Fibroblast of upper back skin (primary cell): ENCODE results near the gene SOX4.

ENCODE experiments used
- DNase-seq: peaks from one replicate; pipeline ENCODE4 v3.0.0-alpha.2; 2013

SOX4 gene

DNA sequence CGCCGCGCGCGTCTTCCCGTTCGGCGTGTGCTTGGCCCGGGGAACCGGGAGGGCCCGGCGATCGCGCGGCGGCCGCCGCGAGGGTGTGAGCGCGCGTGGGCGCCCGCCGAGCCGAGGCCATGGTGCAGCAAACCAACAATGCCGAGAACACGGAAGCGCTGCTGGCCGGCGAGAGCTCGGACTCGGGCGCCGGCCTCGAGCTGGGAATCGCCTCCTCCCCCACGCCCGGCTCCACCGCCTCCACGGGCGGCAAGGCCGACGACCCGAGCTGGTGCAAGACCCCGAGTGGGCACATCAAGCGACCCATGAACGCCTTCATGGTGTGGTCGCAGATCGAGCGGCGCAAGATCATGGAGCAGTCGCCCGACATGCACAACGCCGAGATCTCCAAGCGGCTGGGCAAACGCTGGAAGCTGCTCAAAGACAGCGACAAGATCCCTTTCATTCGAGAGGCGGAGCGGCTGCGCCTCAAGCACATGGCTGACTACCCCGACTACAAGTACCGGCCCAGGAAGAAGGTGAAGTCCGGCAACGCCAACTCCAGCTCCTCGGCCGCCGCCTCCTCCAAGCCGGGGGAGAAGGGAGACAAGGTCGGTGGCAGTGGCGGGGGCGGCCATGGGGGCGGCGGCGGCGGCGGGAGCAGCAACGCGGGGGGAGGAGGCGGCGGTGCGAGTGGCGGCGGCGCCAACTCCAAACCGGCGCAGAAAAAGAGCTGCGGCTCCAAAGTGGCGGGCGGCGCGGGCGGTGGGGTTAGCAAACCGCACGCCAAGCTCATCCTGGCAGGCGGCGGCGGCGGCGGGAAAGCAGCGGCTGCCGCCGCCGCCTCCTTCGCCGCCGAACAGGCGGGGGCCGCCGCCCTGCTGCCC, 1.1 kb downstream of the SOX4 start:
- DNase-seq: peak; percentile 54

DNA sequence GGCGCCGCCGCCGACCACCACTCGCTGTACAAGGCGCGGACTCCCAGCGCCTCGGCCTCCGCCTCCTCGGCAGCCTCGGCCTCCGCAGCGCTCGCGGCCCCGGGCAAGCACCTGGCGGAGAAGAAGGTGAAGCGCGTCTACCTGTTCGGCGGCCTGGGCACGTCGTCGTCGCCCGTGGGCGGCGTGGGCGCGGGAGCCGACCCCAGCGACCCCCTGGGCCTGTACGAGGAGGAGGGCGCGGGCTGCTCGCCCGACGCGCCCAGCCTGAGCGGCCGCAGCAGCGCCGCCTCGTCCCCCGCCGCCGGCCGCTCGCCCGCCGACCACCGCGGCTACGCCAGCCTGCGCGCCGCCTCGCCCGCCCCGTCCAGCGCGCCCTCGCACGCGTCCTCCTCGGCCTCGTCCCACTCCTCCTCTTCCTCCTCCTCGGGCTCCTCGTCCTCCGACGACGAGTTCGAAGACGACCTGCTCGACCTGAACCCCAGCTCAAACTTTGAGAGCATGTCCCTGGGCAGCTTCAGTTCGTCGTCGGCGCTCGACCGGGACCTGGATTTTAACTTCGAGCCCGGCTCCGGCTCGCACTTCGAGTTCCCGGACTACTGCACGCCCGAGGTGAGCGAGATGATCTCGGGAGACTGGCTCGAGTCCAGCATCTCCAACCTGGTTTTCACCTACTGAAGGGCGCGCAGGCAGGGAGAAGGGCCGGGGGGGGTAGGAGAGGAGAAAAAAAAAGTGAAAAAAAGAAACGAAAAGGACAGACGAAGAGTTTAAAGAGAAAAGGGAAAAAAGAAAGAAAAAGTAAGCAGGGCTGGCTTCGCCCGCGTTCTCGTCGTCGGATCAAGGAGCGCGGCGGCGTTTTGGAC, 2.0 kb downstream of the SOX4 start:
- DNase-seq: no peak

DNA sequence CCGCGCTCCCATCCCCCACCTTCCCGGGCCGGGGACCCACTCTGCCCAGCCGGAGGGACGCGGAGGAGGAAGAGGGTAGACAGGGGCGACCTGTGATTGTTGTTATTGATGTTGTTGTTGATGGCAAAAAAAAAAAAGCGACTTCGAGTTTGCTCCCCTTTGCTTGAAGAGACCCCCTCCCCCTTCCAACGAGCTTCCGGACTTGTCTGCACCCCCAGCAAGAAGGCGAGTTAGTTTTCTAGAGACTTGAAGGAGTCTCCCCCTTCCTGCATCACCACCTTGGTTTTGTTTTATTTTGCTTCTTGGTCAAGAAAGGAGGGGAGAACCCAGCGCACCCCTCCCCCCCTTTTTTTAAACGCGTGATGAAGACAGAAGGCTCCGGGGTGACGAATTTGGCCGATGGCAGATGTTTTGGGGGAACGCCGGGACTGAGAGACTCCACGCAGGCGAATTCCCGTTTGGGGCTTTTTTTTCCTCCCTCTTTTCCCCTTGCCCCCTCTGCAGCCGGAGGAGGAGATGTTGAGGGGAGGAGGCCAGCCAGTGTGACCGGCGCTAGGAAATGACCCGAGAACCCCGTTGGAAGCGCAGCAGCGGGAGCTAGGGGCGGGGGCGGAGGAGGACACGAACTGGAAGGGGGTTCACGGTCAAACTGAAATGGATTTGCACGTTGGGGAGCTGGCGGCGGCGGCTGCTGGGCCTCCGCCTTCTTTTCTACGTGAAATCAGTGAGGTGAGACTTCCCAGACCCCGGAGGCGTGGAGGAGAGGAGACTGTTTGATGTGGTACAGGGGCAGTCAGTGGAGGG, 2.8 kb downstream of the SOX4 start:
- peak; percentile 50 for DNase-seq

DNA sequence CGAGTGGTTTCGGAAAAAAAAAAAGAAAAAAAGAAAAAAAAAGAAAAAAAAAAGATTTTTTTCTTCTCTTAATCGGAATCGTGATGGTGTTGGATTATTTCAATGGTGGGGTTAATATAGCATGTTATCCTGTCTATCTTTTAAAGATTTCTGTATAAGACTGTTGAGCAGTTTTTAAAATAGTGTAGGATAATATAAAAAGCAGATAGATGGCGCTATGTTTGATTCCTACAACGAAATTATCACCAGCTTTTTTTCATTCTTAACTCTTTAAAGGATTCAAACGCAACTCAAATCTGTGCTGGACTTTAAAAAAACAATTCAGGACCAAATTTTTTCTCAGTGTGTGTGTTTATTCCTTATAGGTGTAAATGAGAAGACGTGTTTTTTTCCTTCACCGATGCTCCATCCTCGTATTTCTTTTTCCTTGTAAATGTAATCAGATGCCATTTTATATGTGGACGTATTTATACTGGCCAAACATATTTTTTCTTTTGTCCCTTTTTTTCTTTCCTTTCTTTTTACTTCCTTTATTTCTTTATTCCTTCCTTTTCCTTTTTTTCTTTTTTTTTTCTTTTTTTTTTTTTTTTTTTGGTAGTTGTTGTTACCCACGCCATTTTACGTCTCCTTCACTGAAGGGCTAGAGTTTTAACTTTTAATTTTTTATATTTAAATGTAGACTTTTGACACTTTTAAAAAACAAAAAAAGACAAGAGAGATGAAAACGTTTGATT, 3.6 kb downstream of the SOX4 start:
- peak; percentile 57 for DNase-seq

DNA sequence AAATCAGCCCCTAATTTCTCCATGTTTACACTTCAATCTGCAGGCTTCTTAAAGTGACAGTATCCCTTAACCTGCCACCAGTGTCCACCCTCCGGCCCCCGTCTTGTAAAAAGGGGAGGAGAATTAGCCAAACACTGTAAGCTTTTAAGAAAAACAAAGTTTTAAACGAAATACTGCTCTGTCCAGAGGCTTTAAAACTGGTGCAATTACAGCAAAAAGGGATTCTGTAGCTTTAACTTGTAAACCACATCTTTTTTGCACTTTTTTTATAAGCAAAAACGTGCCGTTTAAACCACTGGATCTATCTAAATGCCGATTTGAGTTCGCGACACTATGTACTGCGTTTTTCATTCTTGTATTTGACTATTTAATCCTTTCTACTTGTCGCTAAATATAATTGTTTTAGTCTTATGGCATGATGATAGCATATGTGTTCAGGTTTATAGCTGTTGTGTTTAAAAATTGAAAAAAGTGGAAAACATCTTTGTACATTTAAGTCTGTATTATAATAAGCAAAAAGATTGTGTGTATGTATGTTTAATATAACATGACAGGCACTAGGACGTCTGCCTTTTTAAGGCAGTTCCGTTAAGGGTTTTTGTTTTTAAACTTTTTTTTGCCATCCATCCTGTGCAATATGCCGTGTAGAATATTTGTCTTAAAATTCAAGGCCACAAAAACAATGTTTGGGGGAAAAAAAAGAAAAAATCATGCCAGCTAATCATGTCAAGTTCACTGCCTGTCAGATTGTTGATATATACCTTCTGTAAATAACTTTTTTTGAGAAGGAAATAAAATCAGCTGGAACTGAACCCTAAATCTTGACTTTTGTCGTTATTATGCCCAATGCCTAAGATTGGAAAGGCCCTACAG, 4.5 kb downstream of the SOX4 start:
- no peak for DNase-seq

DNA sequence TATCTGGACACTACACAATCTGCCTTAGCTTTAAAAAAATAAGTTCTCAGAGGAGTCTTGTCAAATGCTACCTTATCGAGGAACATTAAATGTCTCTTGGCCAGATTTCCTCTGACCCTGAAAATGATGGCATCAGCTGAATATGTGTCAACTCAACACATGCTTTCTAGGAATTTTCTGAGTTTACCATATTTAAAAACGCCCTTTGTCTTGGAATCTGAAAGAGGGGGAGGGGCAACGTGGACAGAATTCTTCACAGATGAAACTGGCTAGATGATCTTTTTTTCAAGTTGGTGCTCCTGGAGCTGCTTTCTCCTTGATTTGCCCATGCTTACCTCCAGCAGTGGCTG, 5.1 kb downstream of the SOX4 start:
- DNase-seq: peak; percentile 53

DNA sequence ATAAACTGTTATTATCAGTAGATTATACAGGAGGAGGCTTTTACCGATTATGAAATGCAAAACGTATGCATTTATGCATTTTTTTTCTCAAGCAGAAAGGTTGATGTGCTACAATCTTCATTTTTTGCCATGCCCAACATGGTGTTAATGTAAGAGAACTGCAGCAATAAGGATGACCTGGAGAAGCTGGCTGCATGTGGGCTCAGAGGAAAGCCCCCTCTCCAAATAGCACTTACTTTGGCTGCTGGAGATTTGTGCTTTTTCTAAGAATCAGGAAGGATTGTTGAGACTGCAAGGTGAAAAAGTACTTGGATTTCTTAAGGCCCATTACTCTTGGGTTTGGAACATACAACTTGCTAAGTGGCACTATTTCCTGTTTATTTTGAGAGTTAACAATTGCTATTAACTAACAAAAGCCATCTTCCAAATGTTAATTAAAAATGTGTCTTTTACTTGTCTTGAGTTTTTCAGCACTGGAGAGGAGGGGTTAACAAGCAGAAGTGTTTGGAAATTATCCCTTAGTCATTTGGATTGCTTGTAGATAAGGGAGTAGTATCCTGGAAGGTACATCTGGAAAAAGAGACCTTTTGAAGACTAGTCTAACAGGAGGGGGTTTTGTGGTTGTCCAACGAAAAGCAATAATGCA, 5.6 kb downstream of the SOX4 start:
- DNase-seq: no peak

DNA sequence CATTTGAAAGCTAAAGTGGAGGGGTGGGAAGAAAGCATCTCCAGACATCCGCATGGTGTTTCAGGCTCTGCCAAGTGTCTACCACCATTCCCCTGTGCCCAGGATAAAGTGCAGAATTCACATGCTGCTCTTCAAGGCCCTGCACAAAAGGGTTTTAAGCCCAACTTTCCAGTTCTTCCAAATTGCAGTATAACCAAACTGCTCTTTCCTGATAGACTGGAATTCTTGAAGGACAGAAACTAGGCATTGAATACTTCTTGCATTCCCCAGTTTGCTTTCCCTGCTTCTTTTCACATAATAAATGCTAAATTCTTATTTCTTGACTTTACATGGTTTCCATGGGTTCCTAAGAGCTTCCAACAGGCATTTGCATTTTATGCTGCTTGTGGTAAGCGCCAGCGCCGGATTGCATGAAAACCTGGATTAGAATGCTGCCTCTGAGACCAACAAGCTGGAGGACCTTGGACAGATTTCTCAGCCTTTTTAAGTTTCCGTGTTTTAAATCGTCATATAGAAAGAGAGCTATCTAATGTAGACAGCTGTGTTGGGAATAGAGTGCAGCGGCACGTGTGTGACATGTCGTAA, 7.9 kb downstream of the SOX4 start:
- DNase-seq: no peak

DNA sequence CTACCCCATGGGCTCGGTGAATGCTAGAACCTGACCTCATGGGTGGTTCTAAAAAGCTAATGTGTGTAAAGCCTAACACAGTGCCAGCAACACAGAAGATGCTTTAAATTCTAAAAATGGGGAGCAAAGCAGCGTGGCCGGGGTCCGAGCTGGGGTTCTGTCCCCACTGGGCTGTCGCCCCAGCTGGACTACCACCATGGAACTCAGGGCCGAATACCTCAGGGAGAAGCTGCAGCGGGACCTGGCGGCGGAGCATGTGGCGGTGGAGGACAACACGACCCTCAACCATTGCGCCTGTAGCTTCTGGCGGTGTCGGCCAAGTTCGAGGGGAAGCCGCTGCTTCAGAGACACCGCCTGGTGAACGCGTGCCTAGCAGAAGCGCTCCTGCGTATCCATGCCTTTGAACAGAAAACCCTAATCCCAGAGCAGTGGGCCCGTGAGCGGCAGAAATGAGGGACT, 8.4 kb downstream of the SOX4 start:
- no peak for DNase-seq

DNA sequence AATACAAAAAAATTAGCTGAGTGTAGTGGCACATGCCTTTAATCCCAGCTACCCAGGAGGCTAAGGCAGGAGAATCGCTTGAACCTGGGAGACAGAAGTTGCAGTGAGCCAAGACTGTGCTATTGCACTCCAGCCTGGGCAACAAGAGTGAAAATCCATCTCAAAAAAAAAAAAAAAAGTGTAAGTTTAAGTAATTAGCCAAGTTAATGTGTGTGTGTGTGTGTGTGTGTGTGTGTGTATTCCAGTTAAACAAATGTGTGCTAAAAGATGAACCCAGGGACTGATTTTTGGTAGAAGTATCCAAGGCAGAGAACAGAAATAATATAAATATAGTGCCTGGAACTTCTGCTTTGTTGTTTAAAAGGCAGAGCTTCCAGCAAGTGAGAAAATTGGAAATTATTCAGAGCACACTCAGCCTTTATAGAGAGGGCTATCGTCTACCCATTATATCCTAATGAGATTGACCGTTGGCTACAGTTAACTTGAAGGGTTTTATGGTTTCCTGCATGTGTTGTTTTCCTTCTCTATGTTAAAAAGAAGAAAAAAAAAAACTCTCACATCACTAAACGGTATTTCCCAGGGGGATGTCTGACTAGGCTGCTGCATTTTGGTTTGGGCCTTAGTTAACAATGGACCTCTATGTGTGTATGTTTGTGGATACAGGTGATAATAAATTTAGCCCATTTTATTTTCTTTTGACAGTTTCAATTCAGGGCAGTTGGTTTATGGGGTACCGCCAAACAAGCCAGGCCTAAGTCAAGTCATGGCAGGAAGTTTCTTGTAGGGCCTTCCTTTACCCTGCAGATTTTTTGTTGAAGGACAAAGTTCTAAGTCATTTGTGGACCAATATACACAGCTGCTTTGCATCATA, 9.8 kb downstream of the SOX4 start:
- DNase-seq: no peak

DNA sequence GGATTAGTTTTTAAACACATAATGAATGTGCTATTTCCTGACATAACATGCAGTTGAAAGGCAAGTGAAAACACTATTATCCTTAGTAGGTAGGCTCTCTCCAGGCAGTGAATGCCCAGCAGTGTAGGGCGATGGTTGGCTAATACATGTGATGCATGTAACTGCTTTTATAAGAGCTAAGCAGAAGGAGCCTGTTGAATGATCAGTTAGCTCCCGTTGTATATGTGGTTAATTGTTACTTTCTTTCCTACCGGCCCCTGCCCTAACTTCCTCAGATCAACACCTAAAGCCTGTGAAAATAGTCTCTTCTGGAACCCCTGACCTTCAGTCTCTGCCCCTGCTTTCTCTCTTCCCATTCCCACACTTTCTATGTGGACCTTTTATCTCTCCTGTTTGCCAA, 10.5 kb downstream of the SOX4 start:
- no peak for DNase-seq

DNA sequence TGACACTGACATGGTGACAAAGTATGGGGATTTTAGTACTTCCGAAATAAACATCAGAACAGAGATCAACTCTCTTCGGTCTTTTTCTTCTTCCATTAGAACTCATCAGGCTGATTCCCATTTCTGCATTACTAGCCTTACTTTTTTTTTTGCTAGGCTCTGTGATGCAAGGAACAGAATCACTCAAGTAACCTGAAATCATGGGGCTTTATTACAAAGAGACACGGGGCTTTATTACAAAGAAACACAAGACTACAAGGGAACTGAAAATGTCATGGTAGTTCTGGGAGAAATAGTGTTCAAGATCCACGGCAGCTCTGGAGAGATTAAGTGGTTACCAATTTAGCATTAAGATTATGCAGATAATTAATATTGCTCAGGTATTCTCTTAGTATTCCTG, 11.6 kb downstream of the SOX4 start:
- DNase-seq: no peak

DNA sequence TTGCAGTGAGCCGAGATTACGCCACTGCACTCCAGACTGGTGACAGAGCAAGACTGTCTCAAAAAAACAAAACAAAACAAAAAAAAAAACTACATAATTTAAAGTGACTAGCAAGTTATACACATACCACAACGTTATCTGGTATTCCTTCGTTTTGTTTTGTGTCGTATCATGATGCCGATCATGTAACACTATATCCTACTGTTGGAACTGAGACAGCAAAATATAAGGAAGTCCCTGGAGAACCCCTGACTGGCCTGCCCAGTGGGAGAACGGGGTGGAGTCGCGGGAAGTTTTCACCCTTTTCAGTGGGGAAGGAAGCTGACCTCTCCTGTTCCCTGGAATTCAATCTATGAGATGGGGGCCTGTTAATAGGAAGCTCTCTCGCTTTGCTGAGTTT, 15.1 kb downstream of the SOX4 start:
- DNase-seq: no peak

DNA sequence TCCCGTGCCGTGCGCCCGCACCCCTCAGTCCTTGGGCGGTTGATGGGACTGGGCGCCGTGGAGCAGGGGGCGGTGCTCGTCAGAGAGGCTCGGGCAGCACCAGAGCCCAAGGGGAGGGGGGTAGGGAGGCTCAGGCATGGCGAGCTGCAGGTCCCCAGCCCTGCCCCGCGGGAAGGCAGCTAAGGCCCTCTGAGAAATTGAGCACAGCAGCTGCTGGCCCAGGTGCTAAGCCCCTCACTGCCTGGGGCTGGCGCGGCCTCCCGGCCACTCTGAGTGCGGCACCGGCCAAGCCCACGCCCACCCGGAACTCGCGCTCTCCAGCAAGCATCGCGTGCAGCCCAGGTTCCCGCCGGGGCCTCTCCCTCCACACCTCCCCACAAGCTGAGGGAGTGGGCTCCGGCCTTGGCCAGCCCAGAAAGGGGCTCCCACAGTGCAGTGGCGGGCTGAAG, 16.4 kb downstream of the SOX4 start:
- DNase-seq: no peak

DNA sequence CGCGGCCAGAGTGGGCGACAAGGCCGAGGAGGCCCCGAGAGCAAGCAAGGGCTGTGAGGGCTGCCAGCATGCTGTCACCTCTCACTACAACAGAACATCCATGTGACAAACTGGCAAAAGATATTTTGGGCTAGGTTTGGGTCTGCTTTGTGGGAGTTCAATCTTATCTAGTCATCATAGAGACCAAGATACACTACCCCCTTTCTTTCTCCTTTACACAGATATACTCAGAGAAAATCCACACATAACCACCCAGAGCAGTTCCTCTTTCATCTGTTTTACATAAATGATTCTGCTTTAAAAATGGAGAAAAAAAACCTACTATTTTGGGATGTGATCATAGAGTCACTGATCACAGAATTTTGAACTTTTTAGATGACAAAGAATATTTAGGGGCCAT, 16.8 kb downstream of the SOX4 start:
- no peak for DNase-seq

DNA sequence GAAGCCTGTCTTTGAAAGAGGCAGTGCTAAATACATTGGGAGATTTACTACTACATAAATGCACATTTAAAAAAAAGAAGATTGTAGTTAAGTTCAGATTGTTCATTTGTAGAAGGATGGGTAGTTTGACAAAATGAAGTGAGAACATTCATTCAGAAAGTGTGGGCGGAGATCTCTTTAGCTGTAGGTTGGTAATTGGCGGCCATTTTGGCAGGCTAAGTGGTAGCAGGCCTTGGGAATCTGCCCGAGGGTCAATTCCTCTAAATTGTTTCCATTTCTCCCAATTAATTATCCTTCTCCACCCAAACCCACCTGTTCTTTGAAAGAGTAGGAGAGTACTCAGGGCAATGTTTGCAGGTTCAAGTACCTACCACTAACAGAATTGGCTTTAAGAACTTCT, 17.9 kb downstream of the SOX4 start:
- no peak for DNase-seq

DNA sequence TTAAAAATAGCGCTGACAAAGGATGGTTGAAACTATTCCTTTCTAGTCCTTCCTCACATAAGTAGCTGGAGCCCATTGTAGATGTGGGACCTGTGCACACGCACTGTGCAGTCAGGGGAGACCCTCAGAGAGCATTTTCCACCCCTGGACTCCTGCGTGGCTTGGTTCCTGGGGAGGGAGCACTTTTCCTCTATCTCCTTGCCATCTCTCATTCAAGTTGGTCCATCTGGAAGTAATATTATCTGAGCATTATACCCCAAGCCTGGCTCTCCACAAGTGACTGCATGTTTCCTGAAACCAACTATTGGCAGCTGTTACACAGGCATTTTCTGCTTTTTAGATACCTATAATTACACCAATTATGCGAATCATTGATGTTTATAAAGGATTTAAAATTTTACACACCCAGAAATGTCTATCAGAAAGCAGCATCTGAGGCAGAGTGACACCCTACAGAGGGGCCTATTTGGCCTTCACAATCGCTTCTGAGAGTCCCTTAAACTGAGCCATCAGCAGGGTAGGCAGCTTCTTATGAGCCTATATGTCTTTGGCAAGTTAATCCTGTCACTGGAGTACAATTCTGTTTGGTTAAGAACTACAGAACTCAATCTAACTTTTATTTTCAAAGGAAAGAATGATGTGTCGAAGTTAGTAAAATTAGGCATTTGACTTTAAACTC, 18.7 kb downstream of the SOX4 start:
- no peak for DNase-seq

DNA sequence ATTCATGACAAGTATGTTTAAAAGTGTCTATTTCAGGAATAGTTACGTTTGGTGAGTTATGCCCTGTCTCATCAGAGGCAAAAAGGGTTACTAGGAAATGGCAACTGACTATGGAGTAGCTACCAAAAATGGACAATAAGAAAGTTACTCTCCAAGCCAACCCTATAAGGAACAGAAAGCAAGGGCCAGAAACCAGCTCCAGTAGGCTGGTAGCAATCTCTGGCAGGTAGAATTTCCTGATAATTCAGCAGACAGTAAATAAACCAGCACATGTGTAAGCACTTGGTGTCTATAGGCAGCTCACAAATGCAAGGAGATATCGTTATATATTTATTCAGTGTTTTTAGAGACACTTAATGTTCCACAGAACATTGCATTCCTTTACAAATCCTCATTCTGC, 20.3 kb downstream of the SOX4 start:
- DNase-seq: no peak

DNA sequence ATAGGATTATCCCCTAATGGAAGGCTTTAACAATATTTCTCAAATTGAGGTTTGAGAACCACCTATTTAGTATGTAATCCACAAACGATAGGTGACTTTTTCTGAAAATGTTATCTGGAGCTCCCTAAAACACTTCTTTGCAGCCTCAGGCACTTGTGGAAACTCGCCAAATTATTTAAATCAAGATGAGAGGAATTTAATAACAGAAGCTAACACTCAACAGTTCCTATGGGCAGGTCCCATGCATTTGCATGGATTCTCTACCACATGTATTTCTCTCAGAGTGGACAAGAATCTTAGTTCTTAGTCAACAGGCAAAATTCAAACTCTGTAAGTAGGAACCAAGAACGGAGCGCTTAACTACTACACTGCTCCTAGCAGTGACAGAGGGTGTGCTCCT, 20.7 kb downstream of the SOX4 start:
- no peak for DNase-seq
